Body of pancreas (tissue), 4 donors: ENCODE measurements around the gene DDX10. TPM values are rescaled to one million over a fixed set of nuclear protein-coding genes. Genes with fewer than 3 reads are reported as not detected.

Experiments
- ATAC-seq: fragments of 150-250 bp; one replicate; pipeline ENCODE4 v1.9.1; 2016
- DNase-seq, 4 donors: peaks; one replicate each; pipeline ENCODE4 v3.0.0-alpha.2; 2019
- H3K27ac ChIP-seq, 4 donors: fragments of 200-600 bp; sonication (generic); 1 replicate in 3 of 4; 2 replicates in 1 of 4; pipeline versions ENCODE4 v1.5.1 to v1.6.1; 2016 to 2019; ENCODE audit warnings: mild to moderate bottlenecking in 1 of 4, mixed read lengths in 1 of 4, moderate library complexity in 1 of 4
- H3K27me3 ChIP-seq, 2 donors: fragments of 200-600 bp; sonication (generic); one replicate each; pipeline ENCODE4 v1.6.0; 2016; ENCODE audit warnings: mild to moderate bottlenecking in 1 of 2
- H3K36me3 ChIP-seq, 2 donors: fragments of 200-600 bp; sonication (generic); replicated peaks in 1 of 2; 2 replicates each; pipeline ENCODE4 v1.5.1; 2016; ENCODE audit warnings: low read depth in 2 of 2; ENCODE audit not compliant: insufficient read depth in 1 of 2
- H3K4me1 ChIP-seq: fragments of 200-600 bp; sonication (generic); one replicate; pipeline ENCODE4 v1.6.0; 2016
- H3K4me3 ChIP-seq, 2 donors: fragments of 200-600 bp; sonication (generic); 1 replicate in 1 of 2; 2 replicates in 1 of 2; pipeline ENCODE4 v1.5.1; 2016 to 2019
- H3K9me3 ChIP-seq, 3 donors: fragments of 200-600 bp; sonication (generic); 1 replicate in 2 of 3; 2 replicates in 1 of 3; pipeline ENCODE4 v1.5.1; 2016
- CTCF ChIP-seq, 7 experiments: fragments of 450-650 bp in 4 of 7; fragments of 200-600 bp in 3 of 7; sonication (generic) in 3 of 7; IDR thresholded peaks; one replicate each; pipeline ENCODE4 v1.5.1; 2016 to 2019; ENCODE audit warnings: antibody characterized with exemption in 7 of 7
- POLR2A ChIP-seq, 3 donors: fragments of 450-650 bp; IDR thresholded peaks; one replicate each; pipeline ENCODE4 v1.6.1; 2016; ENCODE audit warnings: antibody characterized with exemption in 3 of 3, mild to moderate bottlenecking in 2 of 3
- WGBS, 2 donors: methylation state at CpG; one replicate each; pipeline ENCODE4 v1.1.5; 2017; 5-methylcytosine and 5-hydroxymethylcytosine counted together
- intact Hi-C: fragments of 100-400 bp; cut with DNase I; formaldehyde crosslinking; loops from one replicate; pipeline ENCODE4 v1.15.1; 2023
- total RNA-seq, 2 donors: library from RNA; depleted of rRNA; stranded (reverse); fragments of >200 nt; gene quantifications; one replicate each; pipeline ENCODE4 v1.1.0, GENCODE V29; 2016

DDX10 gene
- total RNA-seq, 2 donors from 2014 or later = 11.7 to 18.5 TPM

GRCh38 chr11:108672113-108672512, 7.2 kb downstream of the DDX10 start:
- no peak overlapping the region for H3K4me3 ChIP-seq
- intact Hi-C loops = no loop called here
- no peaks in the 10 kb centered on the region for H3K27me3 ChIP-seq
- DNase-seq = no peak
- no peaks in the 10 kb centered on the region for H3K9me3 ChIP-seq
- H3K36me3 ChIP-seq = peaks cover 0 to 4% of the 10 kb centered on the region in 2 donors
- H3K27ac ChIP-seq = no peak overlapping the region
- TF ChIP-seq POLR2A (IDR thresholded peaks at IDR 0.05) (no peak), CTCF (IDR thresholded peaks at IDR 0.05) (no peak)
- 35 to 44% methylated on average over 3 of the region's 3 CpGs for WGBS, 2 donors
- H3K4me1 ChIP-seq = peaks cover 12% of the 10 kb centered on the region
- ATAC-seq = no peak

GRCh38 chr11:108672786-108673185, 7.9 kb downstream of the DDX10 start:
- DNase-seq (no peak), ATAC-seq (no peak)
- H3K4me1 ChIP-seq = peaks cover 5% of the 10 kb centered on the region
- intact Hi-C loops = no loop called here
- no peaks in the 10 kb centered on the region for H3K9me3 ChIP-seq
- H3K27ac ChIP-seq = no peak overlapping the region
- TF ChIP-seq CTCF (IDR thresholded peaks at IDR 0.05) (no peak), POLR2A (IDR thresholded peaks at IDR 0.05) (no peak)
- peaks cover 0 to 5% of the 10 kb centered on the region in 2 donors for H3K36me3 ChIP-seq
- no peaks in the 10 kb centered on the region for H3K27me3 ChIP-seq
- no peak overlapping the region for H3K4me3 ChIP-seq

- H3K9me3 ChIP-seq = no peaks in the 10 kb centered on the region
- no peaks in the 10 kb centered on the region for H3K4me1 ChIP-seq
- no peaks in the 10 kb centered on the region for H3K27me3 ChIP-seq
- intact Hi-C loops = no loop called here
- 82 to 94% methylated on average over 2 of the region's 2 CpGs for WGBS, 2 donors
- DNase-seq (no peak), ATAC-seq (no peak)
- TF ChIP-seq CTCF (IDR thresholded peaks at IDR 0.05) (no peak), POLR2A (IDR thresholded peaks at IDR 0.05) (no peak)
- H3K4me3 ChIP-seq = no peak overlapping the region
- peaks cover 0 to 10% of the 10 kb centered on the region in 2 donors for H3K36me3 ChIP-seq
- H3K27ac ChIP-seq = no peak overlapping the region
These were observed 14.2 kb downstream of the DDX10 start for GRCh38 chr11:108679045-108679444.

GRCh38 chr11:108680271-108680670, 15.4 kb downstream of the DDX10 start:
- ATAC-seq (no peak), DNase-seq (no peak)
- intact Hi-C loops = no loop called here
- Histone ChIP-seq H3K27ac (no peak overlapping the region), H3K9me3 (no peaks in the 10 kb centered on the region), H3K4me3 (no peak overlapping the region), H3K27me3 (no peaks in the 10 kb centered on the region), H3K4me1 (no peaks in the 10 kb centered on the region), H3K36me3 (peaks cover 0 to 10% of the 10 kb centered on the region in 2 donors)
- 93 to 100% methylated on average over 1 of the region's 1 CpG for WGBS, 2 donors
- TF ChIP-seq CTCF (IDR thresholded peaks at IDR 0.05) = no peak
- TF ChIP-seq POLR2A (IDR thresholded peaks at IDR 0.05) = no peak

- Histone ChIP-seq H3K4me3 (no peak overlapping the region), H3K9me3 (no peaks in the 10 kb centered on the region), H3K36me3 (no peaks in the 10 kb centered on the region), H3K4me1 (no peaks in the 10 kb centered on the region), H3K27ac (no peak overlapping the region), H3K27me3 (no peaks in the 10 kb centered on the region)
- 100% methylated on average over 1 to 5 of the region's 7 CpGs for WGBS, 2 donors
- ATAC-seq (no peak), DNase-seq (no peak)
- TF ChIP-seq POLR2A (IDR thresholded peaks at IDR 0.05) = no peak
- TF ChIP-seq CTCF (IDR thresholded peaks at IDR 0.05) = no peak
- intact Hi-C loops = no loop called here
These were observed 20.7 kb downstream of the DDX10 start for GRCh38 chr11:108685419-108686130.
